HCT116 (cell line): ENCODE results near the gene EPS8.

ENCODE experiments used
- EZH2 ChIP-seq: fragments of 200-600 bp; sonication (generic); IDR thresholded peaks from 2 replicates; pipeline ENCODE4 v1.6.1; 2017; ENCODE audit warnings: antibody characterized with exemption, mixed run types
- EZH2phosphoT487 ChIP-seq: fragments of 200-600 bp; IDR thresholded peaks from 2 replicates; pipeline ENCODE4 v1.6.1; 2018; ENCODE audit warnings: antibody characterized with exemption, borderline replicate concordance
- FOSL1 ChIP-seq: IDR thresholded peaks from 2 replicates; pipeline ENCODE4 v1.6.1; 2012; ENCODE audit warnings: low read depth
- JUND ChIP-seq: IDR thresholded peaks from 2 replicates; pipeline ENCODE4 v1.6.1; 2012
- POLR2A ChIP-seq: IDR thresholded peaks from 2 replicates; pipeline ENCODE4 v1.7.0; 2011; ENCODE audit warnings: borderline replicate concordance; ENCODE audit not compliant: insufficient read depth, insufficient read length; ENCODE audit errors: extremely low read depth
- POLR2AphosphoS5 ChIP-seq: IDR thresholded peaks from 2 replicates; pipeline ENCODE4 v1.6.1; 2011; ENCODE audit warnings: mild to moderate bottlenecking, low read depth, low read length, moderate library complexity
- RAD21 ChIP-seq: IDR thresholded peaks from 2 replicates; pipeline ENCODE4 v1.6.1; 2012; ENCODE audit warnings: low read depth, mild to moderate bottlenecking
- SIN3A ChIP-seq: IDR thresholded peaks from 2 replicates; pipeline ENCODE4 v1.6.1; 2012; ENCODE audit warnings: low read depth
- SP1 ChIP-seq: IDR thresholded peaks from 2 replicates; pipeline ENCODE4 v1.6.1; 2012; ENCODE audit warnings: low read depth
- SRF ChIP-seq: IDR thresholded peaks from 2 replicates; pipeline ENCODE4 v1.6.1; 2012; ENCODE audit warnings: low read depth
- YY1 ChIP-seq: IDR thresholded peaks from 2 replicates; pipeline ENCODE4 v1.6.1; 2011; ENCODE audit warnings: low read length, low read depth, moderate library complexity, mild to moderate bottlenecking; ENCODE audit not compliant: insufficient replicate concordance; ENCODE audit errors: extremely low read depth
- TF ChIP-seq, protein P1 (sequence below), 3 experiments: fragments of 200-600 bp in 1 of 3; sonication (generic) in 1 of 3; IDR thresholded peaks in 2 of 3; conservative IDR thresholded peaks in 1 of 3; 2 replicates each; pipeline ENCODE4 v1.5.1; 2012 to 2017; ENCODE audit warnings: low read depth in 2 of 3, low read length in 2 of 3, antibody characterized with exemption in 1 of 3, borderline replicate concordance in 1 of 3, control low read depth in 1 of 3, mild to moderate bottlenecking in 1 of 3, mixed read lengths in 1 of 3, mixed run types in 1 of 3, moderate library complexity in 1 of 3; ENCODE audit not compliant: insufficient read depth in 1 of 3
- TF ChIP-seq, protein P2 (sequence below): IDR thresholded peaks from 2 replicates; pipeline ENCODE4 v1.6.1; 2012
- TF ChIP-seq, protein P3 (sequence below): IDR thresholded peaks from 2 replicates; pipeline ENCODE4 v1.6.1; 2011; ENCODE audit warnings: mild to moderate bottlenecking, low read length, moderate library complexity; ENCODE audit not compliant: insufficient replicate concordance; ENCODE audit errors: extremely low read depth

DNA sequence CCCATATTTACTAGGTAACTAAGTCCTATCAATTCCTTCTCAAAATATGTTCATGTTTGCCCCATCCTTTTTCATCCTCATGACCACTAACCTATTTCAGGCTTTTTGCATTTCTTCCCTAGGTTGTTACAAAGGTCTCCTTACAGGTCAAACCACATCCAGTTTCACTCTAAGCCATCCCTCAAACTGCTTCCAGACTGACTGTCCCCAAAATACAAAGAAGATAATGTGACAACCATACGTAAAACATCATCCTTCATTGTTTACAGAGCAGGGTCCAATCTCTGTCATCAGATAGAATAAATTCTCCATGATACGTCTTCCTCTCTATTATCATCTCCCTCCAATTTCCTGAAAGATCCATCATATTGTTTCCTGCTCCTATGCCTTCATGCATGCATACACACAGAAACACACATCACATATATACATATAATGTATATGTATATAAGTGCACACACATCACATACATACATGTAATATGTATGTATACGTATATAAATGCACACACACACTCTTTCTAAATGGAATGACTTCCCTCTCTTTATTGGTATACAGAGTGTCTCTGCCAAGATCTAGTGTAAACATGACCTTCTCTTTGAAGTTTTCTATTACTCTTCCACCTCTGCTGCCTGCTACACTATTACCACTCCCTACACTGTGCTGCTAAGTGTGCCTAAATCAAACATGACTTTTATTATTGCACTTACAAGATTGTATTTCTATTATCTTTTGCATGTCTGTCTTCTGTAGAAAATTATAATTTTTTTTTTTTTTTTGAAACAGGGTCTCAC is 30.7 kb upstream of the EPS8 start:
- TF ChIP-seq, protein P1, sequence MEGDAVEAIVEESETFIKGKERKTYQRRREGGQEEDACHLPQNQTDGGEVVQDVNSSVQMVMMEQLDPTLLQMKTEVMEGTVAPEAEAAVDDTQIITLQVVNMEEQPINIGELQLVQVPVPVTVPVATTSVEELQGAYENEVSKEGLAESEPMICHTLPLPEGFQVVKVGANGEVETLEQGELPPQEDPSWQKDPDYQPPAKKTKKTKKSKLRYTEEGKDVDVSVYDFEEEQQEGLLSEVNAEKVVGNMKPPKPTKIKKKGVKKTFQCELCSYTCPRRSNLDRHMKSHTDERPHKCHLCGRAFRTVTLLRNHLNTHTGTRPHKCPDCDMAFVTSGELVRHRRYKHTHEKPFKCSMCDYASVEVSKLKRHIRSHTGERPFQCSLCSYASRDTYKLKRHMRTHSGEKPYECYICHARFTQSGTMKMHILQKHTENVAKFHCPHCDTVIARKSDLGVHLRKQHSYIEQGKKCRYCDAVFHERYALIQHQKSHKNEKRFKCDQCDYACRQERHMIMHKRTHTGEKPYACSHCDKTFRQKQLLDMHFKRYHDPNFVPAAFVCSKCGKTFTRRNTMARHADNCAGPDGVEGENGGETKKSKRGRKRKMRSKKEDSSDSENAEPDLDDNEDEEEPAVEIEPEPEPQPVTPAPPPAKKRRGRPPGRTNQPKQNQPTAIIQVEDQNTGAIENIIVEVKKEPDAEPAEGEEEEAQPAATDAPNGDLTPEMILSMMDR (IDR thresholded peaks at IDR 0.05 in 2 of 3, conservative IDR thresholded peaks at IDR 0.05 in 1 of 3; ENCODE audit: borderline replicate concordance in 1 of 3, insufficient read depth in 1 of 3, low read depth in 2 of 3, low read length in 2 of 3), result no peak
- TF ChIP-seq YY1 (no peak), POLR2AphosphoS5 (no peak), EZH2phosphoT487 (no peak), POLR2A (no peak), SIN3A (no peak), EZH2 (no peak), JUND (no peak), FOSL1 (no peak), RAD21 (no peak), SP1 (no peak), SRF (no peak)
- TF ChIP-seq, protein P2, sequence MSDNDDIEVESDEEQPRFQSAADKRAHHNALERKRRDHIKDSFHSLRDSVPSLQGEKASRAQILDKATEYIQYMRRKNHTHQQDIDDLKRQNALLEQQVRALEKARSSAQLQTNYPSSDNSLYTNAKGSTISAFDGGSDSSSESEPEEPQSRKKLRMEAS, result no peak
- TF ChIP-seq, protein P3, sequence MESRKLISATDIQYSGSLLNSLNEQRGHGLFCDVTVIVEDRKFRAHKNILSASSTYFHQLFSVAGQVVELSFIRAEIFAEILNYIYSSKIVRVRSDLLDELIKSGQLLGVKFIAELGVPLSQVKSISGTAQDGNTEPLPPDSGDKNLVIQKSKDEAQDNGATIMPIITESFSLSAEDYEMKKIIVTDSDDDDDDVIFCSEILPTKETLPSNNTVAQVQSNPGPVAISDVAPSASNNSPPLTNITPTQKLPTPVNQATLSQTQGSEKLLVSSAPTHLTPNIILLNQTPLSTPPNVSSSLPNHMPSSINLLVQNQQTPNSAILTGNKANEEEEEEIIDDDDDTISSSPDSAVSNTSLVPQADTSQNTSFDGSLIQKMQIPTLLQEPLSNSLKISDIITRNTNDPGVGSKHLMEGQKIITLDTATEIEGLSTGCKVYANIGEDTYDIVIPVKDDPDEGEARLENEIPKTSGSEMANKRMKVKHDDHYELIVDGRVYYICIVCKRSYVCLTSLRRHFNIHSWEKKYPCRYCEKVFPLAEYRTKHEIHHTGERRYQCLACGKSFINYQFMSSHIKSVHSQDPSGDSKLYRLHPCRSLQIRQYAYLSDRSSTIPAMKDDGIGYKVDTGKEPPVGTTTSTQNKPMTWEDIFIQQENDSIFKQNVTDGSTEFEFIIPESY, result no peak
